K562 (cell line): Measurements from ENCODE around the gene FCSK. TPM values are rescaled to one million over a fixed set of nuclear protein-coding genes. Genes with fewer than 3 reads are reported as not detected.

Experiments
- ATAC-seq: fragments of 200-7000 bp; cut with Tn5 transposase; 3 replicates; pipeline ENCODE4 v1.9.1; 2020; ENCODE audit warnings: moderate library complexity
- BruUV-seq: library from RNA; stranded (reverse); fragments of 400-500 nt; replicated peaks from 2 replicates; lab custom pipeline; 2021; lab: Mats Ljungman, UMichigan
- CTCF ChIA-PET: fragments of 300-600 bp; formaldehyde crosslinking; extraction: SDS; loops from one replicate; lab custom pipeline; 2021; ENCODE audit warnings: low intra/inter-chr PET ratio; lab: Yijun Ruan, JAX
- POLR2A ChIA-PET: fragments of 300-600, 350-650 bp; sonication (Branson Sonifier 250); formaldehyde crosslinking; extraction: SDS; loops from one replicate; lab custom pipeline; 2021; ENCODE audit warnings: antibody characterized with exemption, inconsistent platforms; lab: Yijun Ruan, JAX
- DNase-seq, 4 experiments: peaks; one replicate each; pipeline versions ENCODE4 v3.0.0 to v3.0.0-alpha.2; 2011 to 2018; ENCODE audit warnings: low spot score in 3 of 4, mixed read lengths in 3 of 4; ENCODE audit errors: extremely low read depth in 1 of 4
- FAIRE-seq: peaks from 2 replicates; lab custom pipeline; 2011; peaks lifted over from hg19 to GRCh38; lab: Jason Lieb, UNC
- H2AFZ ChIP-seq: 2 replicates; pipeline ENCODE4 v1.6.0; 2011; ENCODE audit warnings: low read depth, low read length, control low read depth, inconsistent platforms
- H3K27ac ChIP-seq: fragments of 200-600 bp; 3 replicates; pipeline ENCODE4 v1.8.0; 2011; ENCODE audit warnings: low read depth, mild to moderate bottlenecking, control low read depth, inconsistent platforms, low read length, moderate library complexity, mixed read lengths; ENCODE audit errors: extremely low read depth
- H3K27me3 ChIP-seq, 2 experiments: fragments of 300-600 bp in 1 of 2; 2 replicates in 1 of 2; 3 replicates in 1 of 2; pipeline versions ENCODE4 v1.6.0 to v1.8.0; 2011; ENCODE audit warnings: inconsistent platforms in 2 of 2, low read length in 2 of 2, mild to moderate bottlenecking in 1 of 2, mixed read lengths in 1 of 2, moderate library complexity in 1 of 2; ENCODE audit not compliant: control insufficient read depth in 2 of 2, insufficient read depth in 2 of 2
- H3K36me3 ChIP-seq: fragments of 300-600 bp; 3 replicates; pipeline ENCODE4 v1.8.0; 2011; ENCODE audit warnings: mild to moderate bottlenecking, low read length, inconsistent platforms; ENCODE audit not compliant: control insufficient read depth, insufficient read depth
- H3K4me1 ChIP-seq, 2 experiments: fragments of 200-600 bp in 1 of 2; replicated peaks in 1 of 2; 2 replicates in 1 of 2; 3 replicates in 1 of 2; pipeline versions ENCODE4 v1.5.1 to v1.8.0; 2011; ENCODE audit warnings: inconsistent platforms in 2 of 2, low read length in 2 of 2, mild to moderate bottlenecking in 1 of 2, mixed read lengths in 1 of 2, moderate library complexity in 1 of 2; ENCODE audit not compliant: control insufficient read depth in 2 of 2, insufficient read depth in 2 of 2
- H3K4me2 ChIP-seq: 2 replicates; pipeline ENCODE4 v1.6.1; 2011; ENCODE audit warnings: low read length, control low read depth, inconsistent platforms, mixed read lengths; ENCODE audit not compliant: insufficient read depth
- H3K4me3 ChIP-seq: fragments of 200-600 bp; sonication (generic), shearing (Covaris generic); 2 replicates; pipeline ENCODE4 v1.5.1; 2016; ENCODE audit warnings: control low read depth, inconsistent platforms
- H3K79me2 ChIP-seq: fragments of 200-600 bp; 3 replicates; pipeline ENCODE4 v1.8.0; 2011; ENCODE audit warnings: low read length, inconsistent platforms; ENCODE audit not compliant: control insufficient read depth, insufficient read depth
- H3K9ac ChIP-seq, 2 experiments: 2 replicates each; pipeline versions ENCODE4 v1.6.0 to v1.6.1; 2011; ENCODE audit warnings: low read depth in 2 of 2, low read length in 2 of 2, control low read depth in 1 of 2, inconsistent platforms in 1 of 2, mild to moderate bottlenecking in 1 of 2, mixed read lengths in 1 of 2; ENCODE audit not compliant: insufficient read depth in 1 of 2
- H3K9me1 ChIP-seq: one replicate; pipeline ENCODE4 v1.6.0; 2011; ENCODE audit warnings: inconsistent platforms, mild to moderate bottlenecking, low read length, moderate library complexity; ENCODE audit not compliant: control insufficient read depth, insufficient read depth
- H3K9me3 ChIP-seq: replicated peaks from 2 replicates; pipeline ENCODE4 v1.5.1; 2011; ENCODE audit warnings: low read depth, low read length, inconsistent platforms; ENCODE audit not compliant: control insufficient read depth, insufficient read depth
- H4K20me1 ChIP-seq: replicated peaks from 2 replicates; pipeline ENCODE4 v1.6.1; 2011; ENCODE audit warnings: low read length, inconsistent platforms, mixed read lengths; ENCODE audit not compliant: control insufficient read depth, insufficient read depth
- LARP7 ChIP-seq: fragments of 450-650 bp; IDR thresholded peaks from 2 replicates; pipeline ENCODE4 v1.6.1; 2016
- NFIC ChIP-seq: fragments of 450-650 bp; IDR thresholded peaks from 2 replicates; pipeline ENCODE4 v1.6.1; 2017; ENCODE audit warnings: mild to moderate bottlenecking, inconsistent platforms
- RBM39 ChIP-seq: fragments of 200-400 bp; formaldehyde crosslinking; optimal IDR thresholded peaks from 2 replicates; pipeline ENCODE3; 2018; ENCODE audit warnings: low read depth, low read length
- ZBTB12 ChIP-seq: fragments of 250-450 bp; sonication (Bioruptor Pico); IDR thresholded peaks from 2 replicates; pipeline ENCODE4 v1.4.0; 2020
- WGBS: fragments of 100-300 bp; shearing (Covaris generic); methylation state at CpG from one replicate; pipeline ENCODE4 v1.1.6; 2016; ENCODE audit warnings: low coverage, mixed read lengths; ENCODE audit not compliant: insufficient coverage; ENCODE audit errors: missing lambda C conversion rate; 5-methylcytosine and 5-hydroxymethylcytosine counted together
- in situ Hi-C: fragments of 300-500 bp; cut with MboI; formaldehyde crosslinking; loops from 4 replicates; pipeline ENCODE4 v1.15.0; 2018; ENCODE audit warnings: inconsistent platforms, mixed read lengths
- intact Hi-C: fragments of 100-400 bp; cut with micrococcal nuclease; formaldehyde crosslinking; loops from 2 replicates; pipeline ENCODE4 v1.14.2; 2022
- polyA plus RNA-seq, 8 experiments: library from polyadenylated mRNA; depleted of rRNA in 4 of 8; stranded (reverse) in 5 of 8; unstranded in 3 of 8; fragments of >200 nt; fragmentation: Nextera tagmentation in 2 of 8; fragmentation: Illumina TruSeq in 1 of 8; extraction: Ambion mirVana in 2 of 8; extraction: Trizol in 1 of 8; gene quantifications; 2 replicates each; pipeline versions ENCODE4 v1.2.1 to v1.2.3, GENCODE V29; 2011 to 2014; ENCODE audit warnings: inconsistent platforms in 1 of 8, missing spikeins in 1 of 8
- total RNA-seq, 7 experiments: library from RNA; depleted of rRNA in 6 of 7; stranded (reverse); fragments of >200 nt in 6 of 7; fragmentation: Illumina TruSeq in 2 of 7; extraction: Trizol in 2 of 7; gene quantifications; 2 replicates each; pipeline versions ENCODE4 v1.2.1 to v1.2.3, GENCODE V29; 2011 to 2021; ENCODE audit warnings: low replicate concordance in 1 of 7
- TF ChIP-seq, protein P1 (sequence below): fragments of 450-650 bp; IDR thresholded peaks from 2 replicates; pipeline ENCODE4 v1.6.1; 2016; ENCODE audit warnings: borderline replicate concordance

FCSK gene
- total and polyA plus RNA-seq, 9 of the 15 experiments (the other 6 are each of a cell fraction or from before 2014, with no cell fraction given): 0.92 to 18.6 (median 8.3) TPM

DNA sequence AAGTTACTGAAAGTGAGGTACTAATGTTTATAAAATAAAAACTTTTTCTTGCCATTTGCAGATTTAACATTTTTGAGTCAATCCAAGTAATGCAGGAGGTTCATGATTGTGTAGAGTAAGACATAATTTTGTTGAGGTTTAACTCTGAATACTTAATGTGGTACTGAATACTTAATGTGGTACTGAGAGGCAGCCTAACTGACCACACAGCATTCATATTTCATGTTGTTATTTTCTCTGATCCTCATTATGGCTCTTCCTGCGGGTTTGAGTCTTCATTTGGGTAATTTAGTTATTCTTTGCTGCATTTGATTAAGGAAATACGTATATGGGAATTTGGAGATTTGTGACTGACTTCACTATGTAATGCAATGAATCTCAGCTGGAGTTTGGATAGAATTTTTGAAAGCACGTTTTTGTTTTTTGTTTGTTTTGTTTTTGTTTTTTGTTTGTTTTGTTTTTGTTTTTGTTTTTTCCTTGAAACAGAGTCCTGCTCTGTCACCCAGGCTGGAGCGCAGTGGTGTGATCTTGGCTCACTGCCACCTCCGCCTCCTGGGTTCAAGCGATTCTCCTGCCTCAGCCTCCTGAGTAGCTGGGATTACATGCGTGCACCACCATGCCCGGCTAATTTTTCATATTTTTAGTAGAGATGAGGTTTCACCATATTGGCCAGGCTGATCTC, 73.1 kb downstream of the FCSK start:
- POLR2A ChIA-PET: interaction anchor here (1.0 kb wide), 1 partner anchor 26 kb away, joined by 4 read pairs; no protein-coding TSS in a partner anchor
- in situ Hi-C loops (no loop called here), intact Hi-C loops (loop anchor here (10.0 kb wide), 2 partner anchors 127 to 243 kb away; partner anchors contain the start of gene AARS1)
- peak overlapping the region; percentile 75; the same call in 1 of the 2 replicates for H3K4me3 ChIP-seq
- no TSS peak for BruUV-seq
- no peaks in the 10 kb centered on the region for H3K9me1 ChIP-seq
- H3K9ac ChIP-seq: peak overlapping the region in 1 of 2 experiments; percentile 90; a peak in 3 of 4 replicates
- H3K79me2 ChIP-seq: peaks cover 97% of the 10 kb centered on the region
- no peak overlapping the region; the same call in 2 of the 3 replicates for H3K27ac ChIP-seq
- FAIRE-seq: no peak
- no peaks in the 10 kb centered on the region for H3K9me3 ChIP-seq
- H3K27me3 ChIP-seq: no peaks in the 10 kb centered on the region
- 51% methylated on average over 8 of the region's 8 CpGs for WGBS
- peak overlapping the region; percentile 89 for H3K4me2 ChIP-seq
- TF ChIP-seq ZBTB12 (CRISPR knock-in tag) (no peak), RBM39 (no peak), NFIC (peak; percentile 89), LARP7 (0 out of 2 replicates have a peak, but pooled peaks have one; percentile 27)
- TF ChIP-seq, protein P1, sequence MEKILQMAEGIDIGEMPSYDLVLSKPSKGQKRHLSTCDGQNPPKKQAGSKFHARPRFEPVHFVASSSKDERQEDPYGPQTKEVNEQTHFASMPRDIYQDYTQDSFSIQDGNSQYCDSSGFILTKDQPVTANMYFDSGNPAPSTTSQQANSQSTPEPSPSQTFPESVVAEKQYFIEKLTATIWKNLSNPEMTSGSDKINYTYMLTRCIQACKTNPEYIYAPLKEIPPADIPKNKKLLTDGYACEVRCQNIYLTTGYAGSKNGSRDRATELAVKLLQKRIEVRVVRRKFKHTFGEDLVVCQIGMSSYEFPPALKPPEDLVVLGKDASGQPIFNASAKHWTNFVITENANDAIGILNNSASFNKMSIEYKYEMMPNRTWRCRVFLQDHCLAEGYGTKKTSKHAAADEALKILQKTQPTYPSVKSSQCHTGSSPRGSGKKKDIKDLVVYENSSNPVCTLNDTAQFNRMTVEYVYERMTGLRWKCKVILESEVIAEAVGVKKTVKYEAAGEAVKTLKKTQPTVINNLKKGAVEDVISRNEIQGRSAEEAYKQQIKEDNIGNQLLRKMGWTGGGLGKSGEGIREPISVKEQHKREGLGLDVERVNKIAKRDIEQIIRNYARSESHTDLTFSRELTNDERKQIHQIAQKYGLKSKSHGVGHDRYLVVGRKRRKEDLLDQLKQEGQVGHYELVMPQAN: 0 out of 2 replicates have a peak, but pooled peaks have one; percentile 33
- ATAC-seq: no peak
- peaks cover 71% of the 10 kb centered on the region for H3K36me3 ChIP-seq
- CTCF ChIA-PET: interaction anchor here (0.6 kb wide), 1 partner anchor 125 kb away, joined by 5 read pairs; no protein-coding TSS in a partner anchor
- H2AFZ ChIP-seq: no peak overlapping the region
- no peak for DNase-seq
- H3K4me1 ChIP-seq: peaks cover 2 to 6% of the 10 kb centered on the region in 2 experiments; a peak in 4 of 5 replicates
- peaks cover 38% of the 10 kb centered on the region for H4K20me1 ChIP-seq
